ENCODE data around the gene NAA30.

- TF ChIP-seq, protein P1, sequence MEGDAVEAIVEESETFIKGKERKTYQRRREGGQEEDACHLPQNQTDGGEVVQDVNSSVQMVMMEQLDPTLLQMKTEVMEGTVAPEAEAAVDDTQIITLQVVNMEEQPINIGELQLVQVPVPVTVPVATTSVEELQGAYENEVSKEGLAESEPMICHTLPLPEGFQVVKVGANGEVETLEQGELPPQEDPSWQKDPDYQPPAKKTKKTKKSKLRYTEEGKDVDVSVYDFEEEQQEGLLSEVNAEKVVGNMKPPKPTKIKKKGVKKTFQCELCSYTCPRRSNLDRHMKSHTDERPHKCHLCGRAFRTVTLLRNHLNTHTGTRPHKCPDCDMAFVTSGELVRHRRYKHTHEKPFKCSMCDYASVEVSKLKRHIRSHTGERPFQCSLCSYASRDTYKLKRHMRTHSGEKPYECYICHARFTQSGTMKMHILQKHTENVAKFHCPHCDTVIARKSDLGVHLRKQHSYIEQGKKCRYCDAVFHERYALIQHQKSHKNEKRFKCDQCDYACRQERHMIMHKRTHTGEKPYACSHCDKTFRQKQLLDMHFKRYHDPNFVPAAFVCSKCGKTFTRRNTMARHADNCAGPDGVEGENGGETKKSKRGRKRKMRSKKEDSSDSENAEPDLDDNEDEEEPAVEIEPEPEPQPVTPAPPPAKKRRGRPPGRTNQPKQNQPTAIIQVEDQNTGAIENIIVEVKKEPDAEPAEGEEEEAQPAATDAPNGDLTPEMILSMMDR (IDR thresholded peaks at IDR 0.05) = no peak
- TF ChIP-seq POLR2AphosphoS5 (IDR thresholded peaks at IDR 0.05) (no peak), POLR2A (IDR thresholded peaks at IDR 0.05) (no peak)
Measured at GRCh38 chr14:57417228-57417627, 26.8 kb downstream of the NAA30 start.

Measured in suprapubic skin (tissue), 4 donors.